ENCODE results near the gene AMY1A.
"Not testable (repeated sequence)": the region's sequence is repeated elsewhere in the genome, so short reads cannot be mapped to it uniquely, and the experiment has no call there.

Gene AMY1A

GRCh38 chr1:103655460-103655859 lies at the start of gene AMY1A:
Gene AMY1A, plus strand, starts transcription at chr1:103655760. Its CDS starts 571 bp downstream, at chr1:103656331.
- not testable (repeated sequence) for DNase-seq

DNA sequence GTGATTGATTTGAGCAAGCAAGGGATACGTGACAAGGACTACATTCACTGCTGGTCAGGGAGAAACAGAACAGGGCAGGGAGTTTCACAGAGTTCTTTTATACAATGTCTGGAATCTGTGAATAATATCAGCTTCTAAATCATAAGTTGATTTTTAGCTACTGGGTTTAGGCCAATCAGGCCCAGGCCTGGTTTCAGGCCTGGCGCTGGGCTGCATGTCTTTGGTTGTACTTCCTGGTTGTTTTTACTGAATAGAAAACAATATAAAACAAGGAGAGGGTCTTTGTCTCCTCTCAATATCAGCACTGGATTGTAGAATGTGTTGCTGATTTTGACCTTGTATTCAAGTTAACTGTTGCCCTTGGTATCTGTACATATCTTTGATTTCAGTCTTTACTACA lies 39.2 kb upstream of the AMY1A start:
- no peak for DNase-seq

DNA sequence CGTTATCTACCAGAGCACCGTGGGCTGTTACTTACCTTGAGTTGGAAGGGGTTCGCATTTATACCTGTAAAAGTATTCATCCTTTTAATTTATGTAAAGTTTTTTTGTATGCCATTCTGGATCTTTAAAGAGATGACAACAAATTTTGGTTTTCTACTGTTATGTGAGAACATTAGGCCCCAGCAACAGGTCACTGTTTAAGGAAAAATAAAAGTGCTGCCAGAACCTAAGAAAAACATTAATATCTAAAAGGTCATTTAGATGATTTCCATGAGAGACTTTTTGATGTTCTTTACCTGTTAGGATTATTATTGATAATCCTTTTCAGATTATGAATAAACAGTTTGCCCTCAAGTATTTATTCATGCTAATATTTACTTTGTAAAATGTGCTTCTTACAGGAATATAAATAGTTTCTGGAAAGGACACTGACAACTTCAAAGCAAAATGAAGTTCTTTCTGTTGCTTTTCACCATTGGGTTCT lies 38.5 kb upstream of the AMY1A start, which contains the start of gene AMY2A:
TSS of gene AMY2A (plus strand) at position 434 of the 484 bp plus-strand sequence. CDS start at position 448, 14 bp downstream.
- not testable (repeated sequence) for DNase-seq

DNA sequence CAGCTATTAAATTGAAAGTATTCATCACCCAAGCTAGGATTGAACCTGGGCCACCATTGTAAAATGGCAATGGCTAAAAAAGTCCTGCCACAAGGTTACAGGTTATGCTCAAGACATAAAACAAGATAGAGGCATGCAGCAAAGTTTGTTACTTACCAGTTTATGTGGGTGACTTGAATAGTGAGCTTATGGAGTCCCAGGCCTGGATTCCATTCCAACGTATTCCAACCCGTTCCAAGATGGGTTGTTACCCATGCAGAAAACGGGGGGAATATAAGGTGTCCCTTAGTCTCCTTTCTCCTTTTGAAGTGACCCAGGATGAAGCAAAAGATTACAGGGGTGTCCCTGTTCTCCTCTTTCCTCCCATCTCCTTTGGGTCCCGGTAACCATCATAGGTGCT lies 28.1 kb upstream of the AMY1A start:
- not testable (repeated sequence) for DNase-seq

GRCh38 chr1:103641194-103641593 lies 14.4 kb upstream of the AMY1A start:
- DNase-seq: not testable (repeated sequence)

GRCh38 chr1:103643908-103644307 lies 11.7 kb upstream of the AMY1A start:
- DNase-seq: not testable (repeated sequence)

DNA sequence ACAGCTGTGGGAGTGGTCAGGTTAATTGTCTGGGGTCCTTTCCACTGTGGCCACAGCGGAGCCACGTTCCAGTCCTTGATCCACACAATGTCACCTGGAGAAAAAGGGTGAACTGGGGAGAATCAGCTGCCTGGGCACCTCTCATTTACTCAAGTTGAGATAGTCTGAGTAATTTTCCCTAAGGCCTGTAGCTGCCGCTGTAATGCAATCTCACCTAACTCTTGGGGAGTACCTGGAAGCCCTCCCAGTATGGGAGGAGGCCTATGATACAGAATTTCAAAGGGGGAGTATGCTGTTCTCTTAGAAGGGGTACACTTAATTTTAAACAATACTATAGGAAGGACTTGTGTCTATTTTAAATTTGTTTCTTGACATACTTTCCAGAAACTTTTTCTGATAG lies 5.3 kb upstream of the AMY1A start:
- not testable (repeated sequence) for DNase-seq

DNA sequence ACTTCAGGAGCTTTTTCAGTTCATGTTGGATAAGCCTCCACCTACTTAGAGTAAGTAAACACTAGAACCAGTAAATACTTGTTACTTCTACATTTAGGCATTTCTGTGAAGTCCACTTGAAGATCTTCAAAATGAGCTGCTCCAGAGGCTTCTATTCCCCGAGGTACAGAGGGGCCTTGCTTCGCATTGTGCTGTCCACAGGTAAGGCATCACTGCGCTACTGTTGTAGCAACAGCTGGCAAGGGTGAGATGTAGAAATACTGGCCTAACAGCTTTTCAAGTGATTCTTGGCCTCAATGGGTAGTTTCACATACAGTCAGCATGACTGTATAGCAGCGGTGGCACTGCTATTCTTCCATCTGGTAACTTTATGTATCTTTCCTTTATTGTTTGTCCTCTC lies 4.7 kb upstream of the AMY1A start:
- not testable (repeated sequence) for DNase-seq

DNA sequence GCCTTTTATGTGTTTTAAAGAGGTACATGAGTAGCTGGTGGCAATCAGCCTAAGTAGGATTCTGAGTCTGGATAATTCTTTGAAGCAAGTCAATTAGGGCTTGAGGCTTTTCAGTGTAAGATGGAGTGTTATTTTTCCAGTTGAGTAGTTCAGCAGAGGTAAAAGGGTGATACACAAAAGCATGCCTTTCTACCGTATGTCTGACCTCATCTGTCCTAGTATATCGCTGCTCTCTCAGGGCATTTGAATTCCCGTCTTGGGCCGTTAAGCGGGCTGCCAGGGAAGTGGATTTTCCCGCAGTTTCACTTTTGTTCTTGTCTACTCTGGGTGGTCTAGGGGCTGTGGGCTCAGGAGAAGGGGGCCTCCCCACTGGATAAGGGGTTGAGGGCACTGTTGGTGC lies 1.4 kb upstream of the AMY1A start:
- not testable (repeated sequence) for DNase-seq

DNA sequence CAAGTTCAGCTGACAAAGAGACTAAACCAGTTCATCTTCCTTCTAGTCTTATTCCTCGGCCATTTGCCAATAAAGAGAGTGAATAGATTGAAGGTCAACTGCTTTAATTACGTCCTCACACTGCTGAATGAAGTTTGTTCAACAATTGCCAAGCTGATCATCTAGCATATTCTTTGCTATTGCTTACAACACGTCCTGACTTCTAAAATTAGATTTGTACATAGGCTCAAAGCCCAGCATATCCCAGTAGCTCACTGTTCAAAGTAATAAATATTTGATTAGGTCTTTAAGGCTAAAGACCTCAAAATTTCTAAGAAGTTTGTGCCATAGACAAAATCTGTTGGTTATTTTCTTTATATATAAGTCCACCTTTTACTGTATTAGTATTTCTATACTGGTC lies 20.8 kb downstream of the AMY1A start:
- DNase-seq: not testable (repeated sequence)

- not testable (repeated sequence) for DNase-seq
Observed at GRCh38 chr1:103696110-103696509, 40.5 kb downstream of the AMY1A start, which contains the start of gene AMY1B. Gene AMY1B, minus strand, starts transcription at chr1:103696210. Its CDS starts 571 bp downstream, at chr1:103695639.

DNA sequence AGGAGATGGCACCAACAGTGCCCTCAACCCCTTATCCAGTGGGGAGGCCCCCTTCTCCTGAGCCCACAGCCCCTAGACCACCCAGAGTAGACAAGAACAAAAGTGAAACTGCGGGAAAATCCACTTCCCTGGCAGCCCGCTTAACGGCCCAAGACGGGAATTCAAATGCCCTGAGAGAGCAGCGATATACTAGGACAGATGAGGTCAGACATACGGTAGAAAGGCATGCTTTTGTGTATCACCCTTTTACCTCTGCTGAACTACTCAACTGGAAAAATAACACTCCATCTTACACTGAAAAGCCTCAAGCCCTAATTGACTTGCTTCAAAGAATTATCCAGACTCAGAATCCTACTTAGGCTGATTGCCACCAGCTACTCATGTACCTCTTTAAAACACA lies 41.9 kb downstream of the AMY1A start:
- not testable (repeated sequence) for DNase-seq

DNA sequence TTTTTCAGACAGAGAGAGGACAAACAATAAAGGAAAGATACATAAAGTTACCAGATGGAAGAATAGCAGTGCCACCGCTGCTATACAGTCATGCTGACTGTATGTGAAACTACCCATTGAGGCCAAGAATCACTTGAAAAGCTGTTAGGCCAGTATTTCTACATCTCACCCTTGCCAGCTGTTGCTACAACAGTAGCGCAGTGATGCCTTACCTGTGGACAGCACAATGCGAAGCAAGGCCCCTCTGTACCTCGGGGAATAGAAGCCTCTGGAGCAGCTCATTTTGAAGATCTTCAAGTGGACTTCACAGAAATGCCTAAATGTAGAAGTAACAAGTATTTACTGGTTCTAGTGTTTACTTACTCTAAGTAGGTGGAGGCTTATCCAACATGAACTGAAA lies 45.1 kb downstream of the AMY1A start:
- not testable (repeated sequence) for DNase-seq

- not testable (repeated sequence) for DNase-seq
Observed at GRCh38 chr1:103701256-103701655, 45.7 kb downstream of the AMY1A start.

GRCh38 chr1:103707670-103708069 lies 52.1 kb downstream of the AMY1A start:
- not testable (repeated sequence) for DNase-seq

DNA sequence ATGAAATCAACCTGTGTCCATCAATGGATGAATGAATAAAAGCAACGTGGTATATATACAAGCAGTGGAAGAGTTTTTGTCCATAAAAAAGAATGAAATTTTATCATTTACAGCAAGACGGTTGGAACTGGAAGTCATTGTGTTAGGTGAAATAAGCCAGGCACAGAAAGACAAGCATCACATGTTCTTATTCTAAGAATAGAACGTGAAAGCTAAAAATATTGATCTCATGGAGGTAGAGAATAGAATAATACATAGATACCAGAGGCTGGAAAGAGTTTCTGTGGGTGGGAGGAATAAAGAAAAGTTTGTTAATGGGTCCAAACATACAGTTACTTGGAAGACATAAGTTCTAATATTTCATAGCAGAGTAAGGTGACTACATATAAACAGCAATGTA lies 54.8 kb downstream of the AMY1A start:
- DNase-seq: not testable (repeated sequence)

Measured in NCI-H1436 treated with DMSO at 0.1 percent for 48 hours (cell line).